HCT116 (cell line): Measurements from ENCODE around the gene MRPL34.
"Not testable (repeated sequence)": the region's sequence is repeated elsewhere in the genome, so short reads cannot be mapped to it uniquely, and the experiment has no call there.

Source experiments
- CEBPB ChIP-seq: IDR thresholded peaks from 2 replicates; pipeline ENCODE4 v1.6.1; 2012; ENCODE audit warnings: low read depth
- CTCF ChIP-seq, 3 experiments: fragments of 200-600 bp in 1 of 3; sonication (generic) in 1 of 3; IDR thresholded peaks in 2 of 3; conservative IDR thresholded peaks in 1 of 3; 2 replicates each; pipeline ENCODE4 v1.5.1; 2012 to 2017; ENCODE audit warnings: low read depth in 2 of 3, low read length in 2 of 3, antibody characterized with exemption in 1 of 3, borderline replicate concordance in 1 of 3, control low read depth in 1 of 3, mild to moderate bottlenecking in 1 of 3, mixed read lengths in 1 of 3, mixed run types in 1 of 3, moderate library complexity in 1 of 3; ENCODE audit not compliant: insufficient read depth in 1 of 3
- EZH2 ChIP-seq: fragments of 200-600 bp; sonication (generic); IDR thresholded peaks from 2 replicates; pipeline ENCODE4 v1.6.1; 2017; ENCODE audit warnings: antibody characterized with exemption, mixed run types
- POLR2A ChIP-seq: IDR thresholded peaks from 2 replicates; pipeline ENCODE4 v1.7.0; 2011; ENCODE audit warnings: borderline replicate concordance; ENCODE audit not compliant: insufficient read depth, insufficient read length; ENCODE audit errors: extremely low read depth

GRCh38 chr19:17295551-17295950 is 10.1 kb upstream of the MRPL34 start:
- TF ChIP-seq EZH2; CEBPB; CTCF (IDR thresholded peaks at IDR 0.05 in 2 of 3, conservative IDR thresholded peaks at IDR 0.05 in 1 of 3; ENCODE audit: borderline replicate concordance in 1 of 3, insufficient read depth in 1 of 3, low read depth in 2 of 3, low read length in 2 of 3); POLR2A: not testable (repeated sequence)
